Subcutaneous abdominal adipose tissue (tissue), 5 donors: ENCODE measurements around the gene SYT12.
A peak's percentile ranks its signal among the peaks of the same experiment; 100 is the strongest.

Source experiments
- H3K27ac ChIP-seq: one replicate; pipeline ENCODE4 v1.7.0; 2013; ENCODE audit warnings: low read depth, mild to moderate bottlenecking, inconsistent platforms, low read length, moderate library complexity
- H3K27me3 ChIP-seq, 5 donors: one replicate each; pipeline ENCODE4 v1.7.0; 2013; ENCODE audit warnings: low read length in 5 of 5, inconsistent platforms in 1 of 5; ENCODE audit not compliant: control insufficient read depth in 5 of 5, insufficient read depth in 4 of 5
- H3K36me3 ChIP-seq, 5 donors: one replicate each; pipeline ENCODE4 v1.7.0; 2013; ENCODE audit warnings: low read length in 5 of 5; ENCODE audit not compliant: control insufficient read depth in 5 of 5, insufficient read depth in 5 of 5
- H3K4me1 ChIP-seq, 5 donors: one replicate each; pipeline ENCODE4 v1.7.0; 2013; ENCODE audit warnings: low read length in 5 of 5, mild to moderate bottlenecking in 3 of 5, moderate library complexity in 1 of 5; ENCODE audit not compliant: control insufficient read depth in 5 of 5, insufficient read depth in 5 of 5
- H3K4me3 ChIP-seq, 5 donors: one replicate each; pipeline ENCODE4 v1.7.0; 2013; ENCODE audit warnings: low read length in 5 of 5, low read depth in 1 of 5
- H3K9ac ChIP-seq, 5 donors: one replicate each; pipeline ENCODE4 v1.7.0; 2013; ENCODE audit warnings: low read length in 5 of 5, mild to moderate bottlenecking in 4 of 5, moderate library complexity in 3 of 5
- H3K9me3 ChIP-seq, 5 donors: one replicate each; pipeline ENCODE4 v1.7.0; 2013; ENCODE audit warnings: low read length in 5 of 5; ENCODE audit not compliant: control insufficient read depth in 5 of 5
- donor health status: healthy.
- donor health status: healthy.
- donor health status: healthy.
- donor health status: healthy.
- donor health status: healthy.

Gene SYT12

GRCh38 chr11:67059671-67060070 lies 36.7 kb downstream of the SYT12 start:
- peaks cover 0 to 2% (median 0%) of the 10 kb centered on the region in 5 donors for H3K27me3 ChIP-seq
- H3K27ac ChIP-seq = no peak overlapping the region
- H3K4me3 ChIP-seq = no peak overlapping the region
- no peak overlapping the region for H3K9ac ChIP-seq
- H3K4me1 ChIP-seq = peaks cover 0 to 22% (median 21%) of the 10 kb centered on the region in 5 donors
- H3K36me3 ChIP-seq = no peaks in the 10 kb centered on the region
- no peaks in the 10 kb centered on the region for H3K9me3 ChIP-seq

DNA sequence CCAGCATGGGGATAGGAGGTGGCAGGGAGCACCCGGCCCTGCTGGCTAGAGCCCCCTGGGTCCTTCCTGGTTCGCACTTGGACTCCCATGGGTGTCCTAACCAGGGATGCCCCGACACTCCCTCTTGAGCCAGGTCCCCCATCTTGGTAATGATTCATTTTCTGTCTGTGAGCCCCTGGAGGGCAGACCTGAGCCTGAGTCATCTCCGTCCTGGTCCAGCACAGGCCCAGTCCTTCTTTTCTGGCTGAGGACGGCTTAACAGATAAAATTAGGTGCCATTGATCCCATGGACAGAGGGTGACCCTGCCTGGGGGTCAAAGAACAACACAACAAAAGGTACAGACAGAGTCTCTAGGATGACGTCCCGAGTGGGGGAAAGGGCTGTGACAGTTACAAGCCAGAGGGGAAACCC lies 37.2 kb downstream of the SYT12 start:
- H3K36me3 ChIP-seq = no peaks in the 10 kb centered on the region
- no peak overlapping the region for H3K27ac ChIP-seq
- no peak overlapping the region for H3K9ac ChIP-seq
- H3K4me3 ChIP-seq = no peak overlapping the region
- peaks cover 0 to 2% (median 0%) of the 10 kb centered on the region in 5 donors for H3K27me3 ChIP-seq
- H3K4me1 ChIP-seq = peaks cover 0 to 22% (median 21%) of the 10 kb centered on the region in 5 donors
- H3K9me3 ChIP-seq = no peaks in the 10 kb centered on the region

- Histone ChIP-seq H3K9me3 (no peaks in the 10 kb centered on the region), H3K4me1 (peaks cover 0 to under 1% (median under 1%) of the 10 kb centered on the region in 5 donors), H3K9ac (no peak overlapping the region), H3K27ac (no peak overlapping the region), H3K4me3 (no peak overlapping the region), H3K27me3 (no peaks in the 10 kb centered on the region), H3K36me3 (peaks cover 0 to 3% (median 0%) of the 10 kb centered on the region in 5 donors)
Measured at GRCh38 chr11:67062526-67063373, 39.8 kb downstream of the SYT12 start.

- H3K4me3 ChIP-seq = no peak overlapping the region
- H3K27ac ChIP-seq = no peak overlapping the region
- no peak overlapping the region for H3K9ac ChIP-seq
- H3K36me3 ChIP-seq = peaks cover 0 to 3% (median 0%) of the 10 kb centered on the region in 5 donors
- H3K4me1 ChIP-seq = peaks cover 0 to 2% (median 2%) of the 10 kb centered on the region in 5 donors
- H3K27me3 ChIP-seq = no peaks in the 10 kb centered on the region
- H3K9me3 ChIP-seq = no peaks in the 10 kb centered on the region
Measured at GRCh38 chr11:67066333-67066709, 43.4 kb downstream of the SYT12 start.

DNA sequence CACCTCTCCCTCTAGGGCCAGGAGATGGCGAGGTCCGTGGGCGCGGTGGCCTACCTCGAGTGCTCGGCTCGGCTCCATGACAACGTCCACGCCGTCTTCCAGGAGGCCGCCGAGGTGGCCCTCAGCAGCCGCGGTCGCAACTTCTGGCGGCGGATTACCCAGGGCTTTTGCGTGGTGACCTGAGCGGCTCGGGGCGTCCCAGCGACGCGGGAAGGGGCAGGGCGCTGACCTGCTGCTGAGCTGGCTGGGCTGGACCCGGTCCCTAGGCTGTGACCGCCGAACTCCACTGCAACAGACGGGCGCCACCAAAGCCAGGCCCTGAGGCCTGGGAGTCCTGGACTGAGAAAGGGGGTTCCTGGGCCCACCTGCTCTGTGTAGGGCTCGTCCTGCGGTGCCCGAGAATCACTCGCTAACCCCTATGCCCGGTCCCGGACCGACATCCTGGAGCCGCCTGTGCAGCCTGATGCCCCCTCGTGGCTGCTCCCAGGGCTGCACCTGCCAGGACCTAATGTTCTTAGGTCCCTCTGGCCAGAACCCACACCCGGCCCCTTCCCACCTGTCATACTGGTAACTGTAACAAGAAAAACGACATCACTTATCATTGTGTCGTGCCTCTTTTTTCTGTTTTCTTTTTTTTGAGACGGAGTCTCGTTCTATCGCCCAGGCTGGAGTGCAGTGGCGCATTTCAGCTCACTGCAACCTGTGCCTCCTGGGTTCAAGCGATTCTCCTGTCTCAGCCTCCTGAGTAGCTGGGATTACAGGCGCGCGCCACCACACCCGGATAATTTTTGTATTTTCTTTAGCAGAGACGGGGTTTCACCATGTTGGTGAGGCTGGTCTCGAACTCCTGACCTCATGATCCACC lies 48.7 kb downstream of the SYT12 start:
- Histone ChIP-seq H3K27me3 (no peaks in the 10 kb centered on the region), H3K4me3 (peak overlapping the region in 4 of 5 donors; percentile 47 to 64 (median 55)), H3K9ac (peak overlapping the region in 3 of 5 donors; percentile 35 to 44 (median 43))

GRCh38 chr11:67072295-67072694 lies 49.4 kb downstream of the SYT12 start:
- Histone ChIP-seq H3K27me3 (no peaks in the 10 kb centered on the region), H3K36me3 (no peaks in the 10 kb centered on the region), H3K4me3 (no peak overlapping the region), H3K4me1 (peaks cover 0 to 7% (median 6%) of the 10 kb centered on the region in 5 donors), H3K9me3 (no peaks in the 10 kb centered on the region), H3K9ac (no peak overlapping the region), H3K27ac (no peak overlapping the region)

More for the DNA sequence above, 48.7 kb downstream of the SYT12 start:
- no peak overlapping the region for H3K27ac ChIP-seq
- peaks cover 0 to 7% (median 6%) of the 10 kb centered on the region in 5 donors for H3K4me1 ChIP-seq
- H3K9me3 ChIP-seq = no peaks in the 10 kb centered on the region
- peaks cover 0 to 3% (median 0%) of the 10 kb centered on the region in 5 donors for H3K36me3 ChIP-seq

- H3K27me3 ChIP-seq = peaks cover 0 to 6% (median 5%) of the 10 kb centered on the region in 5 donors
- peaks cover 0 to 7% (median 6%) of the 10 kb centered on the region in 5 donors for H3K4me1 ChIP-seq
- H3K9me3 ChIP-seq = no peaks in the 10 kb centered on the region
- no peak overlapping the region for H3K9ac ChIP-seq
- no peaks in the 10 kb centered on the region for H3K36me3 ChIP-seq
- H3K27ac ChIP-seq = no peak overlapping the region
- H3K4me3 ChIP-seq = no peak overlapping the region
Measured at GRCh38 chr11:67073908-67074307, 51.0 kb downstream of the SYT12 start.

DNA sequence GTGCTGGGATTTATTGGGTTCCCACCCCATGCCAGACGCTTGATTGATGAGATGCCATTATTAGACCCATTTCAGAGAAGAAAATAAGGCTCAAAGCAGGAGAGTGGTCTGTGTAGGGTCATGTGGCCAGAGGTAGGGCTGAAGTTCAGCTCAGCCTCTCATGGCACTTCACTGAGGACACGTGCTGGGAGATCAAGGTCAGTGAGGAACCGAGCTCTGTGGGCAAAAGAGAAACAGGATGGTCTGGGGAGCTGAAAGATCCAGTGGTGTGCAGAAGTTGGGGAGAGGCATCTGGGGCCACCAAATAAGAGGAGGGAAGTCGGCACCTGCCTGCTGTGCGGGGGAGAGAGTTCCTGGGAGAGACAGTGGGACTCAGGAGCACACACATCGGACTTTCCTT lies 53.3 kb downstream of the SYT12 start:
- Histone ChIP-seq H3K27ac (no peak overlapping the region), H3K9me3 (no peaks in the 10 kb centered on the region), H3K27me3 (peaks cover 0 to 6% (median 5%) of the 10 kb centered on the region in 5 donors)

DNA sequence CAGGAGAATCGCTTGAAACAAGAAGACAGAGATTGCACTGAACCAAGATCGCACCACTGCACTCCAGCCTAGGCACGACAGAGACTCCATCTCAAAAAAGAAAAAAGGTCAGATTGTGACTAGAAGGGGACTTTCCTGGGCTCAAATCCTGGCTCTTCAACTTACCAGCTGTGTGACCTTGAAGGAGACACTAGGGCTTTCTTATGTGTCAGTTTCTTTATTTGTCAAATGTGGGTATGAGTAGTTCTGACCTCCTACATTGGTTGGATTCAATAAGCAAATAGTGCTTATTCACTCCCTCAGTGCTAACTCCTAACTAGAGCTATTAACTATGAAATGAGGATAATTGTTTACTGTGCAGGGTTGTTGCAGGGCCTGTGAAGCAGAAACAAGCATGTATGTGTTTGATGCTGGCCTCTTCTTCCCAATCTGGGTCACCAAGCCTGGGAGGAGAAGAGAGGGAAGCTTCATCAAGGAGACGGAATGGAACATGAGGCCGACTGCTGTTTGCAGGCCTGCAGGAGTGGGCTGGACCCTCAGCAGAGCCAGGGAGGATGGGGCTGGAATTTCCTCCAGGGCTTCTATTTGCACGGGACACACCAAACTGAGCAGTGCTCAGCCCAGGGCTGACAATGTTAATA lies 56.3 kb downstream of the SYT12 start:
- Histone ChIP-seq H3K9ac (no peak overlapping the region), H3K27ac (no peak overlapping the region), H3K36me3 (no peaks in the 10 kb centered on the region), H3K4me3 (no peak overlapping the region), H3K9me3 (no peaks in the 10 kb centered on the region), H3K27me3 (peaks cover 0 to 6% (median 5%) of the 10 kb centered on the region in 5 donors), H3K4me1 (peaks cover 0 to 11% (median 9%) of the 10 kb centered on the region in 5 donors)

More for the DNA sequence above, 53.3 kb downstream of the SYT12 start:
- Histone ChIP-seq H3K4me1 (peaks cover 0 to 6% (median 6%) of the 10 kb centered on the region in 5 donors), H3K9ac (no peak overlapping the region), H3K36me3 (no peaks in the 10 kb centered on the region), H3K4me3 (no peak overlapping the region)
